ENCODE results near the gene TACC3. TPM values are rescaled to one million over a fixed set of nuclear protein-coding genes. Genes with fewer than 3 reads are reported as not detected.

The TACC3 gene
- total RNA-seq, 1 experiment from 2014 or later, result 156 TPM

- WGBS (ENCODE audit: extremely low coverage, insufficient read length, low lambda C conversion rate), result no CpG with 5 or more reads among the region's 21 CpGs
- Histone ChIP-seq H2BK5ac (ENCODE audit: insufficient read length, low read length) (no peak overlapping the region), H3T11ph (ENCODE audit: low read length) (no peak overlapping the region), H4K20me1 (ENCODE audit: control insufficient read depth, insufficient read depth, insufficient read length) (no peaks in the 10 kb centered on the region), H4K5ac (ENCODE audit: insufficient read length, low read depth, low read length) (no peak overlapping the region), H3K56ac (ENCODE audit: insufficient read length, low read depth, low read length) (no peak overlapping the region), H3K14ac (ENCODE audit: insufficient read depth, low read length) (no peak overlapping the region), H2BK15ac (ENCODE audit: low read depth, low read length) (no peak overlapping the region), H2AFZ (ENCODE audit: low read length) (no peak overlapping the region), H3K27ac (ENCODE audit: insufficient read length, low read depth, low read length) (no peak overlapping the region), H3K4me2 (ENCODE audit: insufficient read depth, insufficient read length, low read length) (no peak overlapping the region), H2AK5ac (ENCODE audit: insufficient read length, low read length) (no peak overlapping the region), H4K91ac (ENCODE audit: insufficient read length, low read depth, low read length) (no peak overlapping the region), H3K23ac (ENCODE audit: insufficient read length, low read depth, low read length) (no peak overlapping the region), H3K79me2 (ENCODE audit: insufficient read depth, low read length) (no peaks in the 10 kb centered on the region), H3K9ac (ENCODE audit: extremely low read depth, insufficient read length, low read length) (no peak overlapping the region), H3K23me2 (ENCODE audit: insufficient read length, low read depth, low read length, poor library complexity, severe bottlenecking) (peaks cover 7% of the 10 kb centered on the region), H3K79me1 (ENCODE audit: insufficient read depth, low read depth, low read length, poor library complexity, severe bottlenecking) (no peaks in the 10 kb centered on the region), H4K8ac (replicated peaks; ENCODE audit: insufficient read length, low read depth, low read length) (no peak overlapping the region), H3K4me1 (ENCODE audit: insufficient read depth, low read length) (no peaks in the 10 kb centered on the region), H3K4ac (ENCODE audit: low read depth, low read length) (no peak overlapping the region), H2BK20ac (ENCODE audit: low read depth, low read length, poor library complexity, severe bottlenecking) (no peak overlapping the region), H2BK12ac (ENCODE audit: insufficient read length, low read depth, low read length) (no peak overlapping the region), H2BK120ac (ENCODE audit: low read depth, low read length, poor library complexity, severe bottlenecking) (no peak overlapping the region), H3K27me3 (ENCODE audit: insufficient read depth, low read length) (peaks cover 2% of the 10 kb centered on the region; the same call in 1 of the 2 replicates), H3K18ac (ENCODE audit: insufficient read length, low read depth, low read length) (no peak overlapping the region), H3K9me3 (ENCODE audit: control insufficient read depth, low read depth, low read length) (no peaks in the 10 kb centered on the region)
- TF ChIP-seq, protein P1, sequence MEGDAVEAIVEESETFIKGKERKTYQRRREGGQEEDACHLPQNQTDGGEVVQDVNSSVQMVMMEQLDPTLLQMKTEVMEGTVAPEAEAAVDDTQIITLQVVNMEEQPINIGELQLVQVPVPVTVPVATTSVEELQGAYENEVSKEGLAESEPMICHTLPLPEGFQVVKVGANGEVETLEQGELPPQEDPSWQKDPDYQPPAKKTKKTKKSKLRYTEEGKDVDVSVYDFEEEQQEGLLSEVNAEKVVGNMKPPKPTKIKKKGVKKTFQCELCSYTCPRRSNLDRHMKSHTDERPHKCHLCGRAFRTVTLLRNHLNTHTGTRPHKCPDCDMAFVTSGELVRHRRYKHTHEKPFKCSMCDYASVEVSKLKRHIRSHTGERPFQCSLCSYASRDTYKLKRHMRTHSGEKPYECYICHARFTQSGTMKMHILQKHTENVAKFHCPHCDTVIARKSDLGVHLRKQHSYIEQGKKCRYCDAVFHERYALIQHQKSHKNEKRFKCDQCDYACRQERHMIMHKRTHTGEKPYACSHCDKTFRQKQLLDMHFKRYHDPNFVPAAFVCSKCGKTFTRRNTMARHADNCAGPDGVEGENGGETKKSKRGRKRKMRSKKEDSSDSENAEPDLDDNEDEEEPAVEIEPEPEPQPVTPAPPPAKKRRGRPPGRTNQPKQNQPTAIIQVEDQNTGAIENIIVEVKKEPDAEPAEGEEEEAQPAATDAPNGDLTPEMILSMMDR (conservative IDR thresholded peaks at IDR 0.05), result no peak
- Mint-ChIP-seq H3K4me1 (peaks cover 13 to 19% of the 10 kb centered on the region in 2 experiments), H3K27ac (no peak overlapping the region), H3K9me3 (no peaks in the 10 kb centered on the region), H3K36me3 (ENCODE audit: insufficient read depth in 1 of 3, low read depth in 3 of 3) (no peaks in the 10 kb centered on the region), H3K27me3 (ENCODE audit: low read depth) (peaks cover 34% of the 10 kb centered on the region), H3K4me3 (no peak overlapping the region)
- no peak for DNase-seq
Measured at GRCh38 chr4:1789552-1789951, 68.2 kb downstream of the TACC3 start.
